Osteocyte (in vitro differentiated cells): ENCODE measurements around the gene MRPL52. TPM values are rescaled to one million over a fixed set of nuclear protein-coding genes. Genes with fewer than 3 reads are reported as not detected.

ENCODE experiments used
- DNase-seq: peaks from one replicate; pipeline ENCODE4 v3.0.0; 2021; ENCODE audit warnings: mixed read lengths; ENCODE audit not compliant: unreplicated experiment; ENCODE audit errors: extremely low spot score
- H3K27ac Mint-ChIP-seq: one replicate; pipeline ENCODE4 v1.8.0; 2021; ENCODE audit warnings: mild to moderate bottlenecking, mixed read lengths; ENCODE audit not compliant: unreplicated experiment
- H3K27me3 Mint-ChIP-seq: one replicate; pipeline ENCODE4 v1.8.0; 2021; ENCODE audit warnings: mixed read lengths; ENCODE audit not compliant: unreplicated experiment
- H3K36me3 Mint-ChIP-seq: one replicate; pipeline ENCODE4 v1.8.0; 2021; ENCODE audit warnings: mixed read lengths; ENCODE audit not compliant: unreplicated experiment
- H3K4me1 Mint-ChIP-seq: one replicate; pipeline ENCODE4 v1.8.0; 2021; ENCODE audit warnings: mixed read lengths; ENCODE audit not compliant: unreplicated experiment
- H3K4me3 Mint-ChIP-seq: one replicate; pipeline ENCODE4 v1.8.0; 2021; ENCODE audit warnings: mild to moderate bottlenecking, moderate library complexity, mixed read lengths; ENCODE audit not compliant: unreplicated experiment
- H3K9me3 Mint-ChIP-seq: one replicate; pipeline ENCODE4 v1.8.0; 2021; ENCODE audit warnings: mixed read lengths; ENCODE audit not compliant: unreplicated experiment
- total RNA-seq: library from RNA; stranded (reverse); gene quantifications from 2 replicates; pipeline ENCODE4 v1.2.1, GENCODE V29; 2021
- TF ChIP-seq, protein P1 (sequence below): fragments of 200-600 bp; sonication (generic); IDR thresholded peaks from 2 replicates; pipeline ENCODE4 v1.5.0; 2021; ENCODE audit warnings: antibody characterized with exemption, mild to moderate bottlenecking, moderate library complexity

The MRPL52 gene
- total RNA-seq, 1 donor from 2014 or later = 74.7 TPM

DNA sequence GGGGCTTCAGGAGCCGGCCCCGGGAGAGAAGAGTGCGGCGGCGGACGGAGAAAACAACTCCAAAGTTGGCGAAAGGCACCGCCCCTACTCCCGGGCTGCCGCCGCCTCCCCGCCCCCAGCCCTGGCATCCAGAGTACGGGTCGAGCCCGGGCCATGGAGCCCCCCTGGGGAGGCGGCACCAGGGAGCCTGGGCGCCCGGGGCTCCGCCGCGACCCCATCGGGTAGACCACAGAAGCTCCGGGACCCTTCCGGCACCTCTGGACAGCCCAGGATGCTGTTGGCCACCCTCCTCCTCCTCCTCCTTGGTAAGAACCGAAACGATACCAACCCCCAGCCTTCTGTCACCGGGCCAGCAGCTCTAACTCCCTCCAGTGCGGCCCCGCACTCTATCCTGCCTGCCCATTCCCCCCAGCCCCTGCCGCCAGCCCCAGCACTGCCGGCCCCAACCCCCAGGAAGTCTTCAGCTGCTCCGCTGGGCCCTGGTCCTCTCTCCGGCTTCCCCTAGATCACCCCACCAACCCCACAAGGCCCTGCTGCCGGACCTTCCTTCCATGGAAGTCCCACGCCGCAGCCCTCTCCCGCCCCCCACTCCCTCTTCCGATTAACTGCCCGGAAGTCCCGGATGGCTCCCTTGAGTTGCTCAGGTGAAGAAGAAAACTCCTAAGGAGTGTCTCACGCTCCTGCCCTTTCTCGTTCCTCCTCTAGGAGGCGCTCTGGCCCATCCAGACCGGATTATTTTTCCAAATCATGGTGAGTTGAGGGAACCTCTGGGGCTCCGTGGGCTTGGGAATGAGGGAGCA is 42.5 kb downstream of the MRPL52 start:
- Mint-ChIP-seq H3K27me3 (no peaks in the 10 kb centered on the region), H3K4me3 (peak overlapping the region; percentile 82), H3K9me3 (no peaks in the 10 kb centered on the region), H3K27ac (peak overlapping the region; percentile 87), H3K4me1 (peaks cover 17% of the 10 kb centered on the region), H3K36me3 (peaks cover 11% of the 10 kb centered on the region)
- TF ChIP-seq, protein P1, sequence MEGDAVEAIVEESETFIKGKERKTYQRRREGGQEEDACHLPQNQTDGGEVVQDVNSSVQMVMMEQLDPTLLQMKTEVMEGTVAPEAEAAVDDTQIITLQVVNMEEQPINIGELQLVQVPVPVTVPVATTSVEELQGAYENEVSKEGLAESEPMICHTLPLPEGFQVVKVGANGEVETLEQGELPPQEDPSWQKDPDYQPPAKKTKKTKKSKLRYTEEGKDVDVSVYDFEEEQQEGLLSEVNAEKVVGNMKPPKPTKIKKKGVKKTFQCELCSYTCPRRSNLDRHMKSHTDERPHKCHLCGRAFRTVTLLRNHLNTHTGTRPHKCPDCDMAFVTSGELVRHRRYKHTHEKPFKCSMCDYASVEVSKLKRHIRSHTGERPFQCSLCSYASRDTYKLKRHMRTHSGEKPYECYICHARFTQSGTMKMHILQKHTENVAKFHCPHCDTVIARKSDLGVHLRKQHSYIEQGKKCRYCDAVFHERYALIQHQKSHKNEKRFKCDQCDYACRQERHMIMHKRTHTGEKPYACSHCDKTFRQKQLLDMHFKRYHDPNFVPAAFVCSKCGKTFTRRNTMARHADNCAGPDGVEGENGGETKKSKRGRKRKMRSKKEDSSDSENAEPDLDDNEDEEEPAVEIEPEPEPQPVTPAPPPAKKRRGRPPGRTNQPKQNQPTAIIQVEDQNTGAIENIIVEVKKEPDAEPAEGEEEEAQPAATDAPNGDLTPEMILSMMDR = peak; percentile 92
- DNase-seq = peak; percentile 92

DNA sequence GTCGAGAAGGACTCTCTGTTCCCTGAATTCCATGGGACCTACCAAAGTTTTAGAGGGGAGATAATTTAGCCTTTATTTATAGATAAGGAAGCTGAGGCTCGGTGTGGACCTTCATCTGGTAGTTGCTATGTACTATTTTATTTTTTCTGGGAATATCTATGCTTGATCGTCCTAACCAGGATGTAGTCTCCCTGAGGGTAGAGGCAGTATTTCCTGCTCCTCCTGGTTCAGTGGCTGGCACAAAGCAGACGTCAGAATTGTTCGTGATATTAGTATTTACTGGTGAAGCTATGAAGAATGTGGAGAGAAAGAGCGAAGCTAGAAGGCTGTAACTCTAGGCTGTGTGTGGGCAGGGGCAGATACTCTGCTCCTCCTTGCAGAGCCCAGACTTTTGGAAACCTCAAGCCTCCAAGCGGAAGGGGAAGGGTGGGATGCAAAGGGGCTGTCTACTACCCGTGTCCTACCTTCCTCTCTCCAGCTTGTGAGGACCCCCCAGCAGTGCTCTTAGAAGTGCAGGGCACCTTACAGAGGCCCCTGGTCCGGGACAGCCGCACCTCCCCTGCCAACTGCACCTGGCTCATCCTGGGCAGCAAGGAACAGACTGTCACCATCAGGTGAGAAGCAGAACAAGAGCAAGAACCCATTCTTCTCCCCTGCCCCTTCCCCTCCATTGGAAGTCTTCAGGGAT is 43.3 kb downstream of the MRPL52 start:
- Mint-ChIP-seq H3K27ac (peak overlapping the region; percentile 87), H3K4me1 (peaks cover 17% of the 10 kb centered on the region), H3K36me3 (peaks cover 17% of the 10 kb centered on the region), H3K4me3 (peak overlapping the region; percentile 82), H3K27me3 (no peaks in the 10 kb centered on the region), H3K9me3 (no peaks in the 10 kb centered on the region)
- TF ChIP-seq, protein P1 = no peak
- no peak for DNase-seq

DNA sequence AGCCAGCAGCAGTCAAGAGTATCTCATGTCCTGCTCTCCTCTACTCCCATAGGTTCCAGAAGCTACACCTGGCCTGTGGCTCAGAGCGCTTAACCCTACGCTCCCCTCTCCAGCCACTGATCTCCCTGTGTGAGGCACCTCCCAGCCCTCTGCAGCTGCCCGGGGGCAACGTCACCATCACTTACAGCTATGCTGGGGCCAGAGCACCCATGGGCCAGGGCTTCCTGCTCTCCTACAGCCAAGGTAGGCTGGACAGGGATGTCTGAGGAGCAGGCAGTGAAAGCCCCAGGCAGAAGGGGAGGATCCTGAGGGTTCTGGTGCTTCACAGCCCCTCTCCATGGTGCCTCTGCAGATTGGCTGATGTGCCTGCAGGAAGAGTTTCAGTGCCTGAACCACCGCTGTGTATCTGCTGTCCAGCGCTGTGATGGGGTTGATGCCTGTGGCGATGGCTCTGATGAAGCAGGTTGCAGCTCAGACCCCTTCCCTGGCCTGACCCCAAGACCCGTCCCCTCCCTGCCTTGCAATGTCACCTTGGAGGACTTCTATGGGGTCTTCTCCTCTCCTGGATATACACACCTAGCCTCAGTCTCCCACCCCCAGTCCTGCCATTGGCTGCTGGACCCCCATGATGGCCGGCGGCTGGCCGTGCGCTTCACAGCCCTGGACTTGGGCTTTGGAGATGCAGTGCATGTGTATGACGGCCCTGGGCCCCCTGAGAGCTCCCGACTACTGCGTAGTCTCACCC is 45.5 kb downstream of the MRPL52 start:
- Mint-ChIP-seq H3K27me3 (no peaks in the 10 kb centered on the region), H3K4me1 (peaks cover 17% of the 10 kb centered on the region), H3K9me3 (no peaks in the 10 kb centered on the region), H3K27ac (no peak overlapping the region), H3K4me3 (no peak overlapping the region), H3K36me3 (peaks cover 24% of the 10 kb centered on the region)
- TF ChIP-seq, protein P1 = no peak
- DNase-seq = no peak

DNA sequence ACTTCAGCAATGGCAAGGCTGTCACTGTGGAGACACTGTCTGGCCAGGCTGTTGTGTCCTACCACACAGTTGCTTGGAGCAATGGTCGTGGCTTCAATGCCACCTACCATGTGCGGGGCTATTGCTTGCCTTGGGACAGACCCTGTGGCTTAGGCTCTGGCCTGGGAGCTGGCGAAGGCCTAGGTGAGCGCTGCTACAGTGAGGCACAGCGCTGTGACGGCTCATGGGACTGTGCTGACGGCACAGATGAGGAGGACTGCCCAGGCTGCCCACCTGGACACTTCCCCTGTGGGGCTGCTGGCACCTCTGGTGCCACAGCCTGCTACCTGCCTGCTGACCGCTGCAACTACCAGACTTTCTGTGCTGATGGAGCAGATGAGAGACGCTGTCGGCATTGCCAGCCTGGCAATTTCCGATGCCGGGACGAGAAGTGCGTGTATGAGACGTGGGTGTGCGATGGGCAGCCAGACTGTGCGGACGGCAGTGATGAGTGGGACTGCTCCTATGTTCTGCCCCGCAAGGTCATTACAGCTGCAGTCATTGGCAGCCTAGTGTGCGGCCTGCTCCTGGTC is 46.1 kb downstream of the MRPL52 start:
- H3K27ac Mint-ChIP-seq = no peak overlapping the region
- no peaks in the 10 kb centered on the region for H3K9me3 Mint-ChIP-seq
- no peaks in the 10 kb centered on the region for H3K27me3 Mint-ChIP-seq
- DNase-seq = no peak
- TF ChIP-seq, protein P1 = no peak
- H3K36me3 Mint-ChIP-seq = peaks cover 24% of the 10 kb centered on the region
- peaks cover 11% of the 10 kb centered on the region for H3K4me1 Mint-ChIP-seq
- no peak overlapping the region for H3K4me3 Mint-ChIP-seq
